GM12878 (cell line): ENCODE measurements around the gene SLC25A42. TPM values are rescaled to one million over a fixed set of nuclear protein-coding genes. Genes with fewer than 3 reads are reported as not detected.

Experiments
- ATAC-seq: fragments of 200-7000 bp; cut with Tn5 transposase; 3 replicates; pipeline ENCODE4 v1.9.1; 2020; ENCODE audit warnings: mild to moderate bottlenecking, moderate library complexity
- BruUV-seq: library from RNA; stranded (reverse); fragments of 400-500 nt; replicated peaks from 2 replicates; lab custom pipeline; 2021; lab: Mats Ljungman, UMichigan
- CTCF ChIA-PET: fragments of 300-600 bp; sonication (Branson Sonifier 250); formaldehyde crosslinking; extraction: SDS; loops from one replicate; lab custom pipeline; 2021; ENCODE audit warnings: inconsistent platforms; lab: Yijun Ruan, JAX
- POLR2A ChIA-PET: fragments of 350-600 bp; formaldehyde crosslinking; extraction: SDS; loops from one replicate; lab custom pipeline; 2021; ENCODE audit warnings: inconsistent platforms; lab: Charles Lee
- RAD21 ChIA-PET: fragments of 300-600 bp; sonication (Branson Sonifier 250); formaldehyde crosslinking; loops from one replicate; lab custom pipeline; 2023; ENCODE audit warnings: antibody characterized with exemption; ENCODE audit not compliant: unreplicated experiment; lab: Charles Lee
- SMC1A ChIA-PET: fragments of 300-600 bp; sonication (Branson Sonifier 250); formaldehyde crosslinking; loops from one replicate; lab custom pipeline; 2023; ENCODE audit not compliant: unreplicated experiment, uncharacterized antibody; lab: Charles Lee
- DNase-seq: peaks from one replicate; pipeline ENCODE4 v3.0.0-alpha.2; 2011; ENCODE audit warnings: low read depth, low spot score
- FAIRE-seq: peaks from 3 replicates; lab custom pipeline; 2011; peaks lifted over from hg19 to GRCh38; lab: Jason Lieb, UNC
- H2AFZ ChIP-seq: 2 replicates; pipeline ENCODE4 v1.6.0; 2011; ENCODE audit warnings: low read depth, low read length, control low read depth; ENCODE audit not compliant: control insufficient read depth
- H3K27ac ChIP-seq: 2 replicates; pipeline ENCODE4 v1.5.1; 2011; ENCODE audit warnings: control low read depth; ENCODE audit not compliant: control insufficient read depth, insufficient read depth
- H3K27me3 ChIP-seq, 2 experiments: replicated peaks in 1 of 2; 2 replicates each; pipeline versions ENCODE4 v1.6.0 to v1.6.1; 2011; ENCODE audit warnings: low read length in 1 of 2; ENCODE audit not compliant: control insufficient read depth in 2 of 2, insufficient read depth in 2 of 2
- H3K36me3 ChIP-seq, 2 experiments: 2 replicates each; pipeline ENCODE4 v1.5.1; 2011; ENCODE audit warnings: low read length in 1 of 2; ENCODE audit not compliant: control insufficient read depth in 2 of 2, insufficient read depth in 2 of 2
- H3K4me1 ChIP-seq: 2 replicates; pipeline ENCODE4 v1.6.1; 2011; ENCODE audit warnings: mild to moderate bottlenecking, low read length, moderate library complexity, mixed read lengths; ENCODE audit not compliant: control insufficient read depth, insufficient read depth
- H3K4me2 ChIP-seq: 2 replicates; pipeline ENCODE4 v1.6.0; 2011; ENCODE audit warnings: control low read depth; ENCODE audit not compliant: control insufficient read depth, insufficient read depth
- H3K4me3 ChIP-seq: fragments of 200-600 bp; sonication (generic); 2 replicates; pipeline ENCODE4 v1.5.1; 2016
- H3K79me2 ChIP-seq: 2 replicates; pipeline ENCODE4 v1.6.0; 2011; ENCODE audit warnings: low read length; ENCODE audit not compliant: control insufficient read depth, insufficient read depth
- H3K9ac ChIP-seq: 2 replicates; pipeline ENCODE4 v1.8.0; 2011; ENCODE audit warnings: low read length, control low read depth, mixed read lengths; ENCODE audit not compliant: control insufficient read depth, insufficient read depth
- H3K9me3 ChIP-seq: replicated peaks from 3 replicates; pipeline ENCODE4 v1.5.1; 2011; ENCODE audit warnings: mild to moderate bottlenecking, low read length; ENCODE audit not compliant: control insufficient read depth, insufficient read depth
- H4K20me1 ChIP-seq: 2 replicates; pipeline ENCODE4 v1.6.0; 2011; ENCODE audit not compliant: control insufficient read depth, insufficient read depth
- CBFB ChIP-seq: IDR thresholded peaks from 2 replicates; pipeline ENCODE4 v1.6.1; 2016; ENCODE audit warnings: antibody characterized with exemption, low read depth
- CBX3 ChIP-seq: fragments of 200-600 bp; sonication (generic); IDR thresholded peaks from 2 replicates; pipeline ENCODE4 v1.6.1; 2016; ENCODE audit warnings: low read depth, borderline replicate concordance
- HCFC1 ChIP-seq: fragments of 150-350 bp; IDR thresholded peaks from 2 replicates; pipeline ENCODE4 v1.6.1; 2014; ENCODE audit warnings: low read length
- POLR2AphosphoS5 ChIP-seq: IDR thresholded peaks from 2 replicates; pipeline ENCODE4 v1.6.1; 2011; ENCODE audit warnings: mild to moderate bottlenecking, low read length, inconsistent platforms
- RAD21 ChIP-seq: IDR thresholded peaks from 2 replicates; pipeline ENCODE4 v1.6.1; 2011; ENCODE audit warnings: mild to moderate bottlenecking, low read depth, low read length, moderate library complexity; ENCODE audit not compliant: insufficient read depth
- SMARCA5 ChIP-seq: fragments of 450-650 bp; IDR thresholded peaks from 2 replicates; pipeline ENCODE4 v1.6.1; 2017; ENCODE audit warnings: mild to moderate bottlenecking
- STAT1 ChIP-seq: fragments of 450-650 bp; conservative IDR thresholded peaks from 2 replicates; pipeline ENCODE4 v1.6.1; 2014; ENCODE audit warnings: antibody characterized with exemption, mild to moderate bottlenecking
- SUZ12 ChIP-seq: fragments of 200-600 bp; sonication (generic); IDR thresholded peaks from one replicate; pipeline ENCODE4 v1.6.1; 2018; ENCODE audit warnings: antibody characterized with exemption, mild to moderate bottlenecking; ENCODE audit not compliant: unreplicated experiment
- TARDBP ChIP-seq: IDR thresholded peaks from 2 replicates; pipeline ENCODE4 v1.6.1; 2016; ENCODE audit warnings: borderline replicate concordance
- ZNF217 ChIP-seq: fragments of 450-650 bp; IDR thresholded peaks from 2 replicates; pipeline ENCODE4 v1.6.1; 2017; ENCODE audit warnings: antibody characterized with exemption, mild to moderate bottlenecking
- WGBS: methylation state at CpG from one replicate; pipeline ENCODE4 v1.1.6; 2016; ENCODE audit warnings: low lambda C conversion rate; ENCODE audit not compliant: insufficient replicate concordance, insufficient coverage; ENCODE audit errors: missing lambda C conversion rate; 5-methylcytosine and 5-hydroxymethylcytosine counted together
- in situ Hi-C: fragments of 300-500 bp; cut with MboI; formaldehyde crosslinking; loops from 9 replicates; pipeline ENCODE4 v1.14.3; 2018; ENCODE audit warnings: mixed read lengths
- intact Hi-C: fragments of 100-400 bp; cut with micrococcal nuclease; formaldehyde crosslinking; loops from one replicate; pipeline ENCODE4 v1.14.2; 2022; ENCODE audit not compliant: unreplicated experiment
- polyA plus RNA-seq, 11 experiments: library from polyadenylated mRNA; depleted of rRNA in 4 of 11; unstranded in 6 of 11; stranded (reverse) in 5 of 11; fragments of >200 nt; fragmentation: Nextera tagmentation in 4 of 11; fragmentation: Illumina TruSeq in 1 of 11; extraction: Ambion mirVana in 4 of 11; extraction: Trizol in 1 of 11; gene quantifications; 1 replicate in 1 of 11; 2 replicates in 10 of 11; pipeline versions ENCODE4 v1.2.1 to v1.2.3, GENCODE V29; 2011 to 2016; ENCODE audit warnings: inconsistent platforms in 2 of 11, missing spikeins in 2 of 11, low read depth in 1 of 11
- total RNA-seq, 4 experiments: library from RNA; depleted of rRNA in 3 of 4; stranded (reverse); fragments of >200 nt in 3 of 4; fragmentation: Illumina TruSeq in 1 of 4; extraction: Trizol in 1 of 4; gene quantifications; 2 replicates each; pipeline versions ENCODE4 v1.2.1 to v1.2.3, GENCODE V29; 2013 to 2021
- TF ChIP-seq, protein P1 (sequence below): IDR thresholded peaks from 2 replicates; pipeline ENCODE4 v1.6.1; 2012; ENCODE audit warnings: low read length, inconsistent platforms
- TF ChIP-seq, protein P2 (sequence below): fragments of 450-650 bp; IDR thresholded peaks from 2 replicates; pipeline ENCODE4 v1.6.1; 2017; ENCODE audit warnings: mild to moderate bottlenecking, low read depth, inconsistent platforms; ENCODE audit not compliant: poor library complexity, severe bottlenecking
- TF ChIP-seq, protein P3 (sequence below): fragments of 450-650 bp; IDR thresholded peaks from 2 replicates; pipeline ENCODE4 v1.6.1; 2018; ENCODE audit warnings: borderline replicate concordance, mild to moderate bottlenecking; ENCODE audit not compliant: partially characterized antibody

Gene SLC25A42
- total and polyA plus RNA-seq, 10 of the 15 experiments (the other 5 are each of a cell fraction or from before 2014, with no cell fraction given), result 0.24 to 19.2 (median 9.6) TPM

DNA sequence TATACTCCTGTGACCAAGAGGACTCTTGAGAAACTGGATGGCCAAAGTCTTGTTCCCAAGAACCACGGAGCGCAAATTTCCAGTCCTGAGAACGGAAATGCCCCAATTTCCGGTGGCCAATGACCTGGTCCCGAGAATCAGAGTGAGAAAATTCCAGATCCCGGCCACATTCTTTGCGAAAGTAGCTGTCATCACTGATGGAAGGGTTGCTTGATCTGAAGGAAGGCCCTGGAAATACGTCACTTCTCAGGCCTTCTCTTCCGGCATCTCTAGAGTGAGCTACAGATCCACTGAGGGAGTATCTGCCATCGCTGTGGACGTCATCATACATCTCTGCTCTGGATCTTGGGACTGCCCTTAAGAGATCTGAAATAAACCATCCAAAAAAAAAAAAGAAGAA is 37.9 kb upstream of the SLC25A42 start:
- H3K27me3 ChIP-seq, result no peaks in the 10 kb centered on the region

More for the DNA sequence above, 37.9 kb upstream of the SLC25A42 start:
- Histone ChIP-seq H4K20me1 (no peaks in the 10 kb centered on the region), H3K36me3 (peaks cover 14 to 43% of the 10 kb centered on the region in 2 experiments)
- intact Hi-C loops, result no loop called here
- RAD21 ChIA-PET, result no interaction called here
- no peak for TF ChIP-seq CBX3
- TF ChIP-seq TARDBP, result no peak
- no peak for TF ChIP-seq ZNF217
- TF ChIP-seq, protein P1, sequence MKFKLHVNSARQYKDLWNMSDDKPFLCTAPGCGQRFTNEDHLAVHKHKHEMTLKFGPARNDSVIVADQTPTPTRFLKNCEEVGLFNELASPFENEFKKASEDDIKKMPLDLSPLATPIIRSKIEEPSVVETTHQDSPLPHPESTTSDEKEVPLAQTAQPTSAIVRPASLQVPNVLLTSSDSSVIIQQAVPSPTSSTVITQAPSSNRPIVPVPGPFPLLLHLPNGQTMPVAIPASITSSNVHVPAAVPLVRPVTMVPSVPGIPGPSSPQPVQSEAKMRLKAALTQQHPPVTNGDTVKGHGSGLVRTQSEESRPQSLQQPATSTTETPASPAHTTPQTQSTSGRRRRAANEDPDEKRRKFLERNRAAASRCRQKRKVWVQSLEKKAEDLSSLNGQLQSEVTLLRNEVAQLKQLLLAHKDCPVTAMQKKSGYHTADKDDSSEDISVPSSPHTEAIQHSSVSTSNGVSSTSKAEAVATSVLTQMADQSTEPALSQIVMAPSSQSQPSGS, result no peak
- TF ChIP-seq, protein P2, sequence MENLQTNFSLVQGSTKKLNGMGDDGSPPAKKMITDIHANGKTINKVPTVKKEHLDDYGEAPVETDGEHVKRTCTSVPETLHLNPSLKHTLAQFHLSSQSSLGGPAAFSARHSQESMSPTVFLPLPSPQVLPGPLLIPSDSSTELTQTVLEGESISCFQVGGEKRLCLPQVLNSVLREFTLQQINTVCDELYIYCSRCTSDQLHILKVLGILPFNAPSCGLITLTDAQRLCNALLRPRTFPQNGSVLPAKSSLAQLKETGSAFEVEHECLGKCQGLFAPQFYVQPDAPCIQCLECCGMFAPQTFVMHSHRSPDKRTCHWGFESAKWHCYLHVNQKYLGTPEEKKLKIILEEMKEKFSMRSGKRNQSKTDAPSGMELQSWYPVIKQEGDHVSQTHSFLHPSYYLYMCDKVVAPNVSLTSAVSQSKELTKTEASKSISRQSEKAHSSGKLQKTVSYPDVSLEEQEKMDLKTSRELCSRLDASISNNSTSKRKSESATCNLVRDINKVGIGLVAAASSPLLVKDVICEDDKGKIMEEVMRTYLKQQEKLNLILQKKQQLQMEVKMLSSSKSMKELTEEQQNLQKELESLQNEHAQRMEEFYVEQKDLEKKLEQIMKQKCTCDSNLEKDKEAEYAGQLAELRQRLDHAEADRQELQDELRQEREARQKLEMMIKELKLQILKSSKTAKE, result no peak
- TF ChIP-seq, protein P3, sequence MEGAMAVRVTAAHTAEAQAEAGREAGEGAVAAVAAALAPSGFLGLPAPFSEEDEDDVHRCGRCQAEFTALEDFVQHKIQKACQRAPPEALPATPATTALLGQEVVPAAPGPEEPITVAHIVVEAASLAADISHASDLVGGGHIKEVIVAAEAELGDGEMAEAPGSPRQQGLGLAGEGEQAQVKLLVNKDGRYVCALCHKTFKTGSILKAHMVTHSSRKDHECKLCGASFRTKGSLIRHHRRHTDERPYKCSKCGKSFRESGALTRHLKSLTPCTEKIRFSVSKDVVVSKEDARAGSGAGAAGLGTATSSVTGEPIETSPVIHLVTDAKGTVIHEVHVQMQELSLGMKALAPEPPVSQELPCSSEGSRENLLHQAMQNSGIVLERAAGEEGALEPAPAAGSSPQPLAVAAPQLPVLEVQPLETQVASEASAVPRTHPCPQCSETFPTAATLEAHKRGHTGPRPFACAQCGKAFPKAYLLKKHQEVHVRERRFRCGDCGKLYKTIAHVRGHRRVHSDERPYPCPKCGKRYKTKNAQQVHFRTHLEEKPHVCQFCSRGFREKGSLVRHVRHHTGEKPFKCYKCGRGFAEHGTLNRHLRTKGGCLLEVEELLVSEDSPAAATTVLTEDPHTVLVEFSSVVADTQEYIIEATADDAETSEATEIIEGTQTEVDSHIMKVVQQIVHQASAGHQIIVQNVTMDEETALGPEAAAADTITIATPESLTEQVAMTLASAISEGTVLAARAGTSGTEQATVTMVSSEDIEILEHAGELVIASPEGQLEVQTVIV, result no peak
- no peak for TF ChIP-seq RAD21
- no peak for TF ChIP-seq SUZ12
- no peak for TF ChIP-seq SMARCA5
- no peak for TF ChIP-seq CBFB
- TF ChIP-seq POLR2AphosphoS5, result no peak
- TF ChIP-seq HCFC1, result no peak
- TF ChIP-seq STAT1, result no peak
- TF ChIP-seq, all 136 proteins: peak for 0
- WGBS, result 91% methylated on average over 11 of the region's 11 CpGs
- no peak overlapping the region for H3K9ac ChIP-seq
- in situ Hi-C loops, result no loop called here
- H3K27ac ChIP-seq, result no peak overlapping the region
- H3K4me3 ChIP-seq, result no peak overlapping the region
- no TSS peak for BruUV-seq
- H3K79me2 ChIP-seq, result peaks cover 21% of the 10 kb centered on the region
- H2AFZ ChIP-seq, result no peak overlapping the region
- POLR2A ChIA-PET, result no interaction called here
- CTCF ChIA-PET, result interaction anchor here (1.3 kb wide), 2 partner anchors 9 to 106 kb away, joined by 3 read pairs; partner anchors contain the start of genes COPE and DDX49
- no peaks in the 10 kb centered on the region for H3K9me3 ChIP-seq
- H3K4me1 ChIP-seq, result no peaks in the 10 kb centered on the region
- SMC1A ChIA-PET, result no interaction called here
- DNase-seq (no peak), ATAC-seq (no peak), FAIRE-seq (no peak)
- H3K4me2 ChIP-seq, result no peak overlapping the region
